ENCODE measurements around the gene WNK2.

GRCh38 chr9:93235300-93235960 is 51.5 kb downstream of the WNK2 start:
- TF ChIP-seq, protein P1, sequence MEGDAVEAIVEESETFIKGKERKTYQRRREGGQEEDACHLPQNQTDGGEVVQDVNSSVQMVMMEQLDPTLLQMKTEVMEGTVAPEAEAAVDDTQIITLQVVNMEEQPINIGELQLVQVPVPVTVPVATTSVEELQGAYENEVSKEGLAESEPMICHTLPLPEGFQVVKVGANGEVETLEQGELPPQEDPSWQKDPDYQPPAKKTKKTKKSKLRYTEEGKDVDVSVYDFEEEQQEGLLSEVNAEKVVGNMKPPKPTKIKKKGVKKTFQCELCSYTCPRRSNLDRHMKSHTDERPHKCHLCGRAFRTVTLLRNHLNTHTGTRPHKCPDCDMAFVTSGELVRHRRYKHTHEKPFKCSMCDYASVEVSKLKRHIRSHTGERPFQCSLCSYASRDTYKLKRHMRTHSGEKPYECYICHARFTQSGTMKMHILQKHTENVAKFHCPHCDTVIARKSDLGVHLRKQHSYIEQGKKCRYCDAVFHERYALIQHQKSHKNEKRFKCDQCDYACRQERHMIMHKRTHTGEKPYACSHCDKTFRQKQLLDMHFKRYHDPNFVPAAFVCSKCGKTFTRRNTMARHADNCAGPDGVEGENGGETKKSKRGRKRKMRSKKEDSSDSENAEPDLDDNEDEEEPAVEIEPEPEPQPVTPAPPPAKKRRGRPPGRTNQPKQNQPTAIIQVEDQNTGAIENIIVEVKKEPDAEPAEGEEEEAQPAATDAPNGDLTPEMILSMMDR (conservative IDR thresholded peaks at IDR 0.05; ENCODE audit: low read depth, low read length): no peak
- TF ChIP-seq RAD21 (IDR thresholded peaks at IDR 0.05; ENCODE audit: low read length): no peak
- TF ChIP-seq MAZ (IDR thresholded peaks at IDR 0.05; ENCODE audit: borderline replicate concordance, low read depth, low read length): no peak
- no peak for TF ChIP-seq POLR2A (IDR thresholded peaks at IDR 0.05; ENCODE audit: low read depth, low read length)
- TF ChIP-seq, protein P2, sequence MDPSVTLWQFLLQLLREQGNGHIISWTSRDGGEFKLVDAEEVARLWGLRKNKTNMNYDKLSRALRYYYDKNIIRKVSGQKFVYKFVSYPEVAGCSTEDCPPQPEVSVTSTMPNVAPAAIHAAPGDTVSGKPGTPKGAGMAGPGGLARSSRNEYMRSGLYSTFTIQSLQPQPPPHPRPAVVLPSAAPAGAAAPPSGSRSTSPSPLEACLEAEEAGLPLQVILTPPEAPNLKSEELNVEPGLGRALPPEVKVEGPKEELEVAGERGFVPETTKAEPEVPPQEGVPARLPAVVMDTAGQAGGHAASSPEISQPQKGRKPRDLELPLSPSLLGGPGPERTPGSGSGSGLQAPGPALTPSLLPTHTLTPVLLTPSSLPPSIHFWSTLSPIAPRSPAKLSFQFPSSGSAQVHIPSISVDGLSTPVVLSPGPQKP (IDR thresholded peaks at IDR 0.05; ENCODE audit: borderline replicate concordance, low read depth, low read length): no peak

All from IMR-90 (cell line).